ENCODE results near the gene PRDM16.

DNA sequence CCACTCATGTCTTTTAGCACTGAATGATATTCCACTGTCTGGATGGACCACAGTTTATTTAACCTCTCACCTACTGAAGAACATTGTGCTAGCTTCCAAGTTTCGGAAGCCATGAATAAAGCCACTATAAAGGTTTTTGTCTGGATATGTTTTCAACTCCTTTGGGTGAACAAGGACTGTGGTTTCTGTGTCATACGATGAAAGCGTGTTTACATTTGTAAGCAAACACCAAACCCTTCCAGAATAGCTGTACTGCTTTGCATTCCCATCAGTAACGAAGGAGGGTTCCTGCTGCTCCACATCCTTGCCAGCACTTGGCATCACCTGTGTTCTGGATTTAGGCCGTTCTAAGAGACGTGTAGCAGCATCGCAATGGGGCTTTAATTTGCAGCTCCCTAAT is 374.8 kb downstream of the PRDM16 start:
- TF ChIP-seq, protein P1, sequence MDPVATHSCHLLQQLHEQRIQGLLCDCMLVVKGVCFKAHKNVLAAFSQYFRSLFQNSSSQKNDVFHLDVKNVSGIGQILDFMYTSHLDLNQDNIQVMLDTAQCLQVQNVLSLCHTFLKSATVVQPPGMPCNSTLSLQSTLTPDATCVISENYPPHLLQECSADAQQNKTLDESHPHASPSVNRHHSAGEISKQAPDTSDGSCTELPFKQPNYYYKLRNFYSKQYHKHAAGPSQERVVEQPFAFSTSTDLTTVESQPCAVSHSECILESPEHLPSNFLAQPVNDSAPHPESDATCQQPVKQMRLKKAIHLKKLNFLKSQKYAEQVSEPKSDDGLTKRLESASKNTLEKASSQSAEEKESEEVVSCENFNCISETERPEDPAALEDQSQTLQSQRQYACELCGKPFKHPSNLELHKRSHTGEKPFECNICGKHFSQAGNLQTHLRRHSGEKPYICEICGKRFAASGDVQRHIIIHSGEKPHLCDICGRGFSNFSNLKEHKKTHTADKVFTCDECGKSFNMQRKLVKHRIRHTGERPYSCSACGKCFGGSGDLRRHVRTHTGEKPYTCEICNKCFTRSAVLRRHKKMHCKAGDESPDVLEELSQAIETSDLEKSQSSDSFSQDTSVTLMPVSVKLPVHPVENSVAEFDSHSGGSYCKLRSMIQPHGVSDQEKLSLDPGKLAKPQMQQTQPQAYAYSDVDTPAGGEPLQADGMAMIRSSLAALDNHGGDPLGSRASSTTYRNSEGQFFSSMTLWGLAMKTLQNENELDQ (CRISPR knock-in tag; IDR thresholded peaks at IDR 0.05; ENCODE audit: borderline replicate concordance) = no peak
- TF ChIP-seq, protein P2, sequence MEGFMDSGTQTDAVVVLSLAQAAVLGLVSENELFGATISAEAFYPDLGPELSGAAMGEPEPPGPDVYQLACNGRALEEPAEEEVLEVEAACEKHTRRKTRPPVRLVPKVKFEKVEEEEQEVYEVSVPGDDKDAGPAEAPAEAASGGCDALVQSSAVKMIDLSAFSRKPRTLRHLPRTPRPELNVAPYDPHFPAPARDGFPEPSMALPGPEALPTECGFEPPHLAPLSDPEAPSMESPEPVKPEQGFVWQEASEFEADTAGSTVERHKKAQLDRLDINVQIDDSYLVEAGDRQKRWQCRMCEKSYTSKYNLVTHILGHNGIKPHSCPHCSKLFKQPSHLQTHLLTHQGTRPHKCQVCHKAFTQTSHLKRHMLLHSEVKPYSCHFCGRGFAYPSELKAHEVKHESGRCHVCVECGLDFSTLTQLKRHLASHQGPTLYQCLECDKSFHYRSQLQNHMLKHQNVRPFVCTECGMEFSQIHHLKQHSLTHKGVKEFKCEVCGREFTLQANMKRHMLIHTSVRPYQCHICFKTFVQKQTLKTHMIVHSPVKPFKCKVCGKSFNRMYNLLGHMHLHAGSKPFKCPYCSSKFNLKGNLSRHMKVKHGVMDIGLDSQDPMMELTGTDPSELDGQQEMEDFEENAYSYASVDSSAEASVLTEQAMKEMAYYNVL (CRISPR knock-in tag; IDR thresholded peaks at IDR 0.05; ENCODE audit: borderline replicate concordance) = no peak
- TF ChIP-seq, protein P3, sequence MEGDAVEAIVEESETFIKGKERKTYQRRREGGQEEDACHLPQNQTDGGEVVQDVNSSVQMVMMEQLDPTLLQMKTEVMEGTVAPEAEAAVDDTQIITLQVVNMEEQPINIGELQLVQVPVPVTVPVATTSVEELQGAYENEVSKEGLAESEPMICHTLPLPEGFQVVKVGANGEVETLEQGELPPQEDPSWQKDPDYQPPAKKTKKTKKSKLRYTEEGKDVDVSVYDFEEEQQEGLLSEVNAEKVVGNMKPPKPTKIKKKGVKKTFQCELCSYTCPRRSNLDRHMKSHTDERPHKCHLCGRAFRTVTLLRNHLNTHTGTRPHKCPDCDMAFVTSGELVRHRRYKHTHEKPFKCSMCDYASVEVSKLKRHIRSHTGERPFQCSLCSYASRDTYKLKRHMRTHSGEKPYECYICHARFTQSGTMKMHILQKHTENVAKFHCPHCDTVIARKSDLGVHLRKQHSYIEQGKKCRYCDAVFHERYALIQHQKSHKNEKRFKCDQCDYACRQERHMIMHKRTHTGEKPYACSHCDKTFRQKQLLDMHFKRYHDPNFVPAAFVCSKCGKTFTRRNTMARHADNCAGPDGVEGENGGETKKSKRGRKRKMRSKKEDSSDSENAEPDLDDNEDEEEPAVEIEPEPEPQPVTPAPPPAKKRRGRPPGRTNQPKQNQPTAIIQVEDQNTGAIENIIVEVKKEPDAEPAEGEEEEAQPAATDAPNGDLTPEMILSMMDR (CRISPR knock-in tag; IDR thresholded peaks at IDR 0.05) = no peak
- TF ChIP-seq CHD4 (IDR thresholded peaks at IDR 0.05; ENCODE audit: borderline replicate concordance, low read length) (no peak), ZNF296 (CRISPR knock-in tag; conservative IDR thresholded peaks at IDR 0.05) (no peak), EP300 (IDR thresholded peaks at IDR 0.05; ENCODE audit: low read depth in 2 of 2, low read length in 2 of 2) (no peak), EP300 (CRISPR knock-in tag; IDR thresholded peaks at IDR 0.05; ENCODE audit: borderline replicate concordance) (no peak)
